SU-DHL-6 (cell line): ENCODE measurements around the gene NXN.

ENCODE experiments used
- H2AFZ ChIP-seq: fragments of 200-600 bp; sonication (generic); 2 replicates; pipeline ENCODE4 v1.6.1; 2014; ENCODE audit warnings: low read depth, mild to moderate bottlenecking, moderate library complexity, mixed read lengths, antibody characterized with exemption, low read length; ENCODE audit not compliant: severe bottlenecking
- H3F3A ChIP-seq: fragments of 200-600 bp; shearing (Covaris generic); 2 replicates; pipeline ENCODE4 v1.6.0; 2016; ENCODE audit warnings: antibody characterized with exemption, mild to moderate bottlenecking; ENCODE audit not compliant: insufficient read depth
- H3K27ac ChIP-seq: fragments of 200-600 bp; sonication (generic); 2 replicates; pipeline ENCODE4 v1.5.1; 2016; ENCODE audit warnings: low read depth, mild to moderate bottlenecking, low read length, moderate library complexity, mixed read lengths
- H3K27me3 ChIP-seq: fragments of 200-600 bp; sonication (generic), shearing (Covaris generic); 2 replicates; pipeline ENCODE4 v1.6.0; 2014; ENCODE audit warnings: mild to moderate bottlenecking, low read length
- H3K36me3 ChIP-seq: fragments of 200-600 bp; sonication (generic); 2 replicates; pipeline ENCODE4 v1.6.1; 2014; ENCODE audit warnings: mild to moderate bottlenecking, low read length, mixed read lengths
- H3K4me2 ChIP-seq: fragments of 300-600, 200-600 bp; shearing (Covaris generic), sonication (generic); 2 replicates; pipeline ENCODE4 v1.6.0; 2014; ENCODE audit warnings: low read length, low read depth, mild to moderate bottlenecking; ENCODE audit not compliant: poor library complexity, severe bottlenecking
- H3K4me3 ChIP-seq: fragments of 200-600 bp; sonication (generic); 2 replicates; pipeline ENCODE4 v1.5.1; 2014; ENCODE audit warnings: antibody characterized with exemption, low read length, mild to moderate bottlenecking, mixed read lengths; ENCODE audit not compliant: insufficient read depth, poor library complexity, severe bottlenecking
- H3K79me2 ChIP-seq: fragments of 200-600 bp; sonication (generic); 2 replicates; pipeline ENCODE4 v1.6.1; 2014; ENCODE audit warnings: mild to moderate bottlenecking, low read length, moderate library complexity; ENCODE audit not compliant: insufficient read depth
- H3K9ac ChIP-seq: fragments of 200-600 bp; sonication (generic); 2 replicates; pipeline ENCODE4 v1.7.0; 2014; ENCODE audit warnings: mild to moderate bottlenecking, low read length
- H3K9me2 ChIP-seq: fragments of 200-600 bp; sonication (generic); replicated peaks from 2 replicates; pipeline ENCODE4 v1.6.1; 2014; ENCODE audit warnings: low read length; ENCODE audit not compliant: insufficient read depth
- H3K9me3 ChIP-seq: fragments of 200-600 bp; sonication (generic); 2 replicates; pipeline ENCODE4 v1.6.1; 2014; ENCODE audit warnings: low read length, mixed read lengths; ENCODE audit not compliant: insufficient read depth
- H4K20me1 ChIP-seq: fragments of 200-600 bp; sonication (generic); 2 replicates; pipeline ENCODE4 v1.6.1; 2014; ENCODE audit warnings: low read depth, mild to moderate bottlenecking, antibody characterized with exemption, low read length, moderate library complexity, mixed read lengths
- CTCF ChIP-seq: fragments of 200-600 bp; sonication (generic); IDR thresholded peaks from one replicate; pipeline ENCODE4 v1.5.1; 2017; ENCODE audit warnings: antibody characterized with exemption, mild to moderate bottlenecking, low read length, moderate library complexity; ENCODE audit not compliant: insufficient read depth, poor library complexity, severe bottlenecking
- EZH2phosphoT487 ChIP-seq: fragments of 200-600 bp; sonication (generic), shearing (Covaris generic); conservative IDR thresholded peaks from 2 replicates; pipeline ENCODE4 v1.6.1; 2018; ENCODE audit warnings: mild to moderate bottlenecking, antibody characterized with exemption, low read length, moderate library complexity, mixed read lengths

NXN gene

GRCh38 chr17:880443-881269 is 98.9 kb downstream of the NXN start:
- Histone ChIP-seq H3K27ac (no peak overlapping the region), H3K4me3 (no peak overlapping the region), H3K79me2 (no peaks in the 10 kb centered on the region), H3K27me3 (no peaks in the 10 kb centered on the region), H4K20me1 (no peaks in the 10 kb centered on the region), H3F3A (no peaks in the 10 kb centered on the region), H3K36me3 (no peaks in the 10 kb centered on the region), H3K9me2 (no peaks in the 10 kb centered on the region), H3K9ac (no peak overlapping the region), H2AFZ (no peak overlapping the region), H3K4me2 (no peak overlapping the region), H3K9me3 (no peaks in the 10 kb centered on the region)
- no peak for TF ChIP-seq CTCF
- no peak for TF ChIP-seq EZH2phosphoT487

- TF ChIP-seq EZH2phosphoT487: no peak
- TF ChIP-seq CTCF: peak; percentile 51
- H3K4me2 ChIP-seq: no peak overlapping the region
- H3K79me2 ChIP-seq: no peaks in the 10 kb centered on the region
- no peaks in the 10 kb centered on the region for H3K9me3 ChIP-seq
- H3K4me3 ChIP-seq: no peak overlapping the region
- H3K9ac ChIP-seq: no peak overlapping the region
- H4K20me1 ChIP-seq: no peaks in the 10 kb centered on the region
- H2AFZ ChIP-seq: peak overlapping the region; percentile 47
- no peaks in the 10 kb centered on the region for H3K9me2 ChIP-seq
- no peak overlapping the region for H3K27ac ChIP-seq
- no peaks in the 10 kb centered on the region for H3F3A ChIP-seq
- H3K36me3 ChIP-seq: no peaks in the 10 kb centered on the region
- no peaks in the 10 kb centered on the region for H3K27me3 ChIP-seq
Observed at GRCh38 chr17:879546-880442, 99.8 kb downstream of the NXN start.

- Histone ChIP-seq H3K4me3 (no peak overlapping the region), H3K79me2 (no peaks in the 10 kb centered on the region), H3F3A (no peaks in the 10 kb centered on the region), H3K9ac (no peak overlapping the region), H3K4me2 (no peak overlapping the region), H2AFZ (no peak overlapping the region), H3K27ac (no peak overlapping the region), H4K20me1 (no peaks in the 10 kb centered on the region), H3K9me2 (no peaks in the 10 kb centered on the region), H3K27me3 (no peaks in the 10 kb centered on the region), H3K9me3 (no peaks in the 10 kb centered on the region), H3K36me3 (no peaks in the 10 kb centered on the region)
- TF ChIP-seq EZH2phosphoT487 (no peak), CTCF (no peak)
Observed at GRCh38 chr17:877630-878029, 101.9 kb downstream of the NXN start.
